H1 (cell line): Measurements from ENCODE around the gene COPS6. TPM values are rescaled to one million over a fixed set of nuclear protein-coding genes. Genes with fewer than 3 reads are reported as not detected.
A peak's percentile ranks its signal among the peaks of the same experiment; 100 is the strongest.

ENCODE experiments used
- CTCF ChIA-PET: fragments of 300-600 bp; sonication (Branson Sonifier 250); formaldehyde crosslinking; loops from one replicate; lab custom pipeline; 2021; ENCODE audit not compliant: partially characterized antibody; lab: Charles Lee
- POLR2A ChIA-PET: fragments of 300-600 bp; sonication (Branson Sonifier 250); formaldehyde crosslinking; loops from one replicate; lab custom pipeline; 2021; ENCODE audit warnings: inconsistent platforms; ENCODE audit not compliant: partially characterized antibody; lab: Charles Lee
- DNase-seq, 2 experiments: peaks; one replicate each; pipeline versions ENCODE4 v3.0.0 to v3.0.0-alpha.2; 2010 to 2022; ENCODE audit warnings: low spot score in 2 of 2, low read depth in 1 of 2, mixed read lengths in 1 of 2
- FAIRE-seq: peaks from 2 replicates; lab custom pipeline; 2011; peaks lifted over from hg19 to GRCh38; lab: Jason Lieb, UNC
- H2AFZ ChIP-seq: 2 replicates; pipeline ENCODE4 v1.8.1; 2012; ENCODE audit warnings: low read length, inconsistent platforms
- H2AK5ac ChIP-seq: 2 replicates; pipeline ENCODE4 v1.6.1; 2013; ENCODE audit warnings: low read depth, low read length
- H2BK120ac ChIP-seq: replicated peaks from 2 replicates; pipeline ENCODE3; 2013; ENCODE audit warnings: low read depth, low read length, inconsistent platforms
- H2BK12ac ChIP-seq: 2 replicates; pipeline ENCODE4 v1.6.1; 2013; ENCODE audit warnings: low read depth, low read length
- H2BK15ac ChIP-seq: 2 replicates; pipeline ENCODE4 v1.6.1; 2013; ENCODE audit warnings: low read length
- H2BK20ac ChIP-seq: 2 replicates; pipeline ENCODE4 v1.6.1; 2013; ENCODE audit warnings: low read length
- H2BK5ac ChIP-seq: 2 replicates; pipeline ENCODE4 v1.6.1; 2013; ENCODE audit warnings: low read depth, low read length
- H3K14ac ChIP-seq: 2 replicates; pipeline ENCODE4 v1.6.1; 2013; ENCODE audit warnings: inconsistent platforms; ENCODE audit not compliant: insufficient read length
- H3K18ac ChIP-seq: 2 replicates; pipeline ENCODE4 v1.6.1; 2013; ENCODE audit warnings: low read length; ENCODE audit errors: extremely low read depth
- H3K23ac ChIP-seq: 2 replicates; pipeline ENCODE4 v1.6.1; 2013; ENCODE audit warnings: inconsistent platforms; ENCODE audit not compliant: insufficient read length
- H3K23me2 ChIP-seq: 2 replicates; pipeline ENCODE4 v1.6.1; 2013; ENCODE audit warnings: low read depth, low read length
- H3K27ac ChIP-seq: 2 replicates; pipeline ENCODE4 v1.6.1; 2011; ENCODE audit warnings: low read depth, low read length, inconsistent platforms
- H3K27me3 ChIP-seq, 4 experiments: replicated peaks in 1 of 4; 1 replicate in 1 of 4; 2 replicates in 3 of 4; pipeline versions ENCODE4 v1.6.1 to v1.8.1; 2011 to 2013; ENCODE audit warnings: low read length in 3 of 4, mild to moderate bottlenecking in 3 of 4, inconsistent platforms in 2 of 4, mixed read lengths in 2 of 4, moderate library complexity in 1 of 4; ENCODE audit not compliant: control insufficient read depth in 3 of 4, insufficient read depth in 3 of 4; ENCODE audit errors: extremely low read depth in 1 of 4
- H3K36me3 ChIP-seq, 4 experiments: 2 replicates each; pipeline versions ENCODE4 v1.6.1 to v1.8.1; 2011 to 2013; ENCODE audit warnings: mild to moderate bottlenecking in 4 of 4, low read length in 3 of 4, moderate library complexity in 2 of 4, control low read depth in 1 of 4, inconsistent platforms in 1 of 4; ENCODE audit not compliant: insufficient read depth in 4 of 4, control insufficient read depth in 2 of 4
- H3K4ac ChIP-seq: replicated peaks from 2 replicates; pipeline ENCODE3; 2013; ENCODE audit warnings: low read length, low read depth, mixed read lengths, inconsistent platforms; ENCODE audit not compliant: insufficient read length
- H3K4me1 ChIP-seq, 4 experiments: replicated peaks in 1 of 4; 1 replicate in 1 of 4; 2 replicates in 3 of 4; pipeline versions ENCODE4 v1.6.1 to v1.8.1; 2011 to 2013; ENCODE audit warnings: low read length in 3 of 4, inconsistent platforms in 2 of 4, mixed read lengths in 1 of 4; ENCODE audit not compliant: insufficient read depth in 4 of 4, control insufficient read depth in 3 of 4
- H3K4me2 ChIP-seq, 2 experiments: 2 replicates each; pipeline versions ENCODE4 v1.6.1 to v1.8.1; 2011 to 2013; ENCODE audit warnings: low read depth in 2 of 2, low read length in 2 of 2, control low read depth in 1 of 2, inconsistent platforms in 1 of 2, mild to moderate bottlenecking in 1 of 2; ENCODE audit not compliant: insufficient read depth in 1 of 2
- H3K4me3 ChIP-seq, 4 experiments: fragments of 200-600, 300-600 bp in 1 of 4; sonication (generic), shearing (Covaris generic), sonication (Bioruptor Twin) in 1 of 4; 2 replicates each; pipeline versions ENCODE4 v1.5.1 to v1.8.1; 2011 to 2016; ENCODE audit warnings: low read length in 4 of 4, low read depth in 3 of 4, control low read depth in 2 of 4, inconsistent platforms in 2 of 4, mild to moderate bottlenecking in 2 of 4, mixed read lengths in 1 of 4, moderate library complexity in 1 of 4; ENCODE audit not compliant: insufficient read depth in 2 of 4; ENCODE audit errors: extremely low read depth in 1 of 4
- H3K56ac ChIP-seq: replicated peaks from 2 replicates; pipeline ENCODE3; 2013; ENCODE audit warnings: low read depth, mild to moderate bottlenecking, mixed read lengths, low read length, inconsistent platforms; ENCODE audit not compliant: insufficient read length
- H3K79me1 ChIP-seq: 2 replicates; pipeline ENCODE4 v1.6.1; 2013; ENCODE audit warnings: low read depth, low read length, control low read depth
- H3K79me2 ChIP-seq, 2 experiments: 2 replicates each; pipeline versions ENCODE4 v1.6.1 to v1.8.1; 2012 to 2013; ENCODE audit warnings: low read length in 2 of 2, mild to moderate bottlenecking in 2 of 2, inconsistent platforms in 1 of 2; ENCODE audit not compliant: insufficient read depth in 2 of 2, control insufficient read depth in 1 of 2
- H3K9ac ChIP-seq, 4 experiments: replicated peaks in 1 of 4; 1 replicate in 1 of 4; 2 replicates in 3 of 4; pipeline versions ENCODE4 v1.6.1 to v1.8.1; 2011 to 2013; ENCODE audit warnings: low read depth in 3 of 4, low read length in 3 of 4, control low read depth in 2 of 4, mild to moderate bottlenecking in 2 of 4, moderate library complexity in 2 of 4, inconsistent platforms in 1 of 4; ENCODE audit errors: extremely low read depth in 1 of 4
- H3K9me3 ChIP-seq, 2 experiments: 2 replicates each; pipeline versions ENCODE4 v1.6.1 to v1.8.1; 2012 to 2013; ENCODE audit warnings: mild to moderate bottlenecking in 2 of 2, moderate library complexity in 2 of 2, control low read depth in 1 of 2, inconsistent platforms in 1 of 2, low read depth in 1 of 2, low read length in 1 of 2, mixed read lengths in 1 of 2; ENCODE audit not compliant: insufficient read depth in 2 of 2
- H4K20me1 ChIP-seq, 2 experiments: replicated peaks in 1 of 2; 2 replicates each; pipeline versions ENCODE3 to v1.8.1; 2011 to 2013; ENCODE audit warnings: inconsistent platforms in 2 of 2, low read length in 2 of 2, mild to moderate bottlenecking in 1 of 2; ENCODE audit not compliant: insufficient read depth in 2 of 2, control insufficient read depth in 1 of 2
- H4K5ac ChIP-seq: 2 replicates; pipeline ENCODE4 v1.6.1; 2013; ENCODE audit warnings: low read length, low read depth, mixed read lengths, inconsistent platforms; ENCODE audit not compliant: insufficient read length
- H4K8ac ChIP-seq: 2 replicates; pipeline ENCODE4 v1.8.0; 2013; ENCODE audit warnings: mild to moderate bottlenecking, moderate library complexity, low read length, inconsistent platforms; ENCODE audit not compliant: insufficient read depth; ENCODE audit errors: extremely low read depth
- H4K91ac ChIP-seq: replicated peaks from 2 replicates; pipeline ENCODE3; 2013; ENCODE audit warnings: low read length, mixed read lengths, inconsistent platforms; ENCODE audit not compliant: insufficient read length
- CBX8 ChIP-seq: fragments of 300-800, 300-1000 bp; sonication (generic); IDR thresholded peaks from 2 replicates; pipeline ENCODE4 v1.7.1; 2016; ENCODE audit warnings: low read depth, low read length, borderline replicate concordance
- CTBP2 ChIP-seq: IDR thresholded peaks from 2 replicates; pipeline ENCODE4 v1.7.0; 2011; ENCODE audit warnings: borderline replicate concordance, mild to moderate bottlenecking, moderate library complexity, mixed read lengths, low read length; ENCODE audit not compliant: insufficient read depth, insufficient read length
- EZH2 ChIP-seq: fragments of 200-600 bp; sonication (generic); IDR thresholded peaks from 2 replicates; pipeline ENCODE4 v1.7.1; 2012; ENCODE audit warnings: low read depth, mild to moderate bottlenecking, moderate library complexity, low read length, inconsistent platforms; ENCODE audit not compliant: severe bottlenecking
- KDM1A ChIP-seq: fragments of 200-600, 300-600 bp; sonication (generic); IDR thresholded peaks from 2 replicates; pipeline ENCODE4 v1.7.1; 2016; ENCODE audit warnings: mild to moderate bottlenecking, low read length, borderline replicate concordance
- POLR2A ChIP-seq, 2 experiments: IDR thresholded peaks; 1 replicate in 1 of 2; 2 replicates in 1 of 2; pipeline ENCODE4 v1.6.1; 2011; ENCODE audit warnings: low read depth in 2 of 2, low read length in 2 of 2, mild to moderate bottlenecking in 2 of 2; ENCODE audit errors: control extremely low read depth in 1 of 2
- POLR2AphosphoS5 ChIP-seq: IDR thresholded peaks from 2 replicates; pipeline ENCODE4 v1.6.1; 2011; ENCODE audit warnings: low read depth, low read length
- SIX5 ChIP-seq: IDR thresholded peaks from 2 replicates; pipeline ENCODE4 v1.6.1; 2011; ENCODE audit warnings: mild to moderate bottlenecking, low read depth, low read length
- SP1 ChIP-seq: IDR thresholded peaks from 2 replicates; pipeline ENCODE4 v1.6.1; 2011; ENCODE audit warnings: low read depth, low read length
- SUZ12 ChIP-seq: fragments of 200-600 bp; sonication (generic); IDR thresholded peaks from 2 replicates; pipeline ENCODE4 v1.6.1; 2012; ENCODE audit warnings: mild to moderate bottlenecking, inconsistent platforms, low read length, moderate library complexity, mixed read lengths
- ZNF274 ChIP-seq: IDR thresholded peaks from 2 replicates; pipeline ENCODE4 v1.7.0; 2012; ENCODE audit warnings: low read length, borderline replicate concordance; ENCODE audit errors: extremely low read depth
- WGBS, 2 experiments: shearing (Covaris generic) in 1 of 2; methylation state at CpG; one replicate each; pipeline versions ENCODE4 v1.1.6 to v1.1.7; 2013 to 2015; ENCODE audit warnings: low lambda C conversion rate in 2 of 2, mixed read lengths in 2 of 2, inconsistent platforms in 1 of 2, low coverage in 1 of 2, missing lambda C conversion rate in 1 of 2; ENCODE audit not compliant: insufficient replicate concordance in 2 of 2, insufficient coverage in 1 of 2, insufficient read length in 1 of 2; ENCODE audit errors: extremely low coverage in 1 of 2, missing lambda C conversion rate in 1 of 2; 5-methylcytosine and 5-hydroxymethylcytosine counted together
- polyA plus RNA-seq, 7 experiments: library from polyadenylated mRNA; depleted of rRNA in 3 of 7; stranded (reverse) in 5 of 7; unstranded in 2 of 7; fragments of >200 nt in 5 of 7; fragments of 200-250 nt in 2 of 7; gene quantifications; 1 replicate in 5 of 7; 2 replicates in 1 of 7; 4 replicates in 1 of 7; pipeline versions ENCODE4 v1.2.1 to v1.2.3, GENCODE V29; 2011 to 2013; ENCODE audit warnings: missing spikeins in 2 of 7, mixed read lengths in 2 of 7
- total RNA-seq: library from RNA; stranded (reverse); fragmentation: NEBNext Ultra II Directional; extraction: Animal tissue kit (Norgen Biotek cat#: 25700); gene quantifications from 2 replicates; pipeline ENCODE4 v1.2.1, GENCODE V29; 2021
- TF ChIP-seq, protein P1 (sequence below): IDR thresholded peaks from 2 replicates; pipeline ENCODE4 v1.6.1; 2011; ENCODE audit warnings: low read length, improper control_type of control experiment
- TF ChIP-seq, protein P2 (sequence below): IDR thresholded peaks from 2 replicates; pipeline ENCODE4 v1.6.1; 2012; ENCODE audit warnings: inconsistent platforms

COPS6 gene
- total and polyA plus RNA-seq, 2 of the 8 experiments (the other 6 are each of a cell fraction or from before 2014, with no cell fraction given) = 127 to 225 TPM

DNA sequence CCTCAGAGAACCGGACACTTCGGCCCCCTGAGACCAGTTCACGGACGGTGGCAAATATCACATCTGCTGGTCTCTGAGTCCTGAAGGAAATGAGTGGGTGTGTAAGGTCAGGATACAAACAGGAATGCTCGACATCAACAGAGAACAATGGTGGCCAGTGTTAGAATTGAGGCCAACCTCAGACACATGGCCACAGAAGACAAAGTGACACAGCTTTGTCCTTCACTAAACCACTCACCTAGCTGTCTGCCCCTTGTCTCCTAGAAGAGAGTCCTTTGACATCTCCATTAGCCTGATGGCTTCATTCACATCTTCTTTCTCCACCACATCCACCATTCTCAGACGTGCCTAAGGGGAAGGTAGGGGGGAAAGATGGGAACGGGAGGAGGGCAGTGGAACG lies 4.3 kb downstream of the COPS6 start:
- 94% methylated on average over 8 of the region's 8 CpGs; no CpG with 5 or more reads in 1 of the 2 experiments for WGBS, 2 experiments
- Histone ChIP-seq H2BK20ac (no peak overlapping the region), H3K9me3 (no peaks in the 10 kb centered on the region), H3K23ac (no peak overlapping the region), H3K79me1 (peaks cover 13% of the 10 kb centered on the region), H3K79me2 (peaks cover 0 to 25% of the 10 kb centered on the region in 2 experiments; a peak in 3 of 4 replicates), H2BK120ac (no peak overlapping the region), H2BK15ac (no peak overlapping the region), H3K18ac (no peak overlapping the region), H3K14ac (no peak overlapping the region), H4K91ac (no peak overlapping the region), H3K4ac (no peak overlapping the region), H4K20me1 (peaks cover 24 to 33% of the 10 kb centered on the region in 2 experiments), H3K36me3 (peaks cover 66 to 77% (median 70%) of the 10 kb centered on the region in 4 experiments), H3K27me3 (no peaks in the 10 kb centered on the region), H3K27ac (no peak overlapping the region), H3K23me2 (peaks cover 4% of the 10 kb centered on the region; the same call in 1 of the 2 replicates), H2BK12ac (no peak overlapping the region), H3K4me1 (no peaks in the 10 kb centered on the region; a peak in 1 of 7 replicates), H3K9ac (no peak overlapping the region), H4K8ac (no peak overlapping the region), H2AFZ (no peak overlapping the region), H3K56ac (no peak overlapping the region), H2AK5ac (no peak overlapping the region), H2BK5ac (no peak overlapping the region; the same call in 1 of the 2 replicates), H4K5ac (no peak overlapping the region), H3K4me3 (no peak overlapping the region), H3K4me2 (no peak overlapping the region)
- no peak for DNase-seq
- ChIA-PET CTCF (interaction anchor here (1.3 kb wide), 1 partner anchor 30 kb away, joined by 4 read pairs; no protein-coding TSS in a partner anchor), POLR2A (interaction anchor here (0.9 to 19.5 kb wide), 16 partner anchors 9 to 401 kb away, joined by 3 to 722 read pairs (median 4); partner anchors contain the start of genes AP4M1, COPS6, LAMTOR4 and MCM7)
- no peak for FAIRE-seq
- no peak for TF ChIP-seq SUZ12
- TF ChIP-seq, protein P1, sequence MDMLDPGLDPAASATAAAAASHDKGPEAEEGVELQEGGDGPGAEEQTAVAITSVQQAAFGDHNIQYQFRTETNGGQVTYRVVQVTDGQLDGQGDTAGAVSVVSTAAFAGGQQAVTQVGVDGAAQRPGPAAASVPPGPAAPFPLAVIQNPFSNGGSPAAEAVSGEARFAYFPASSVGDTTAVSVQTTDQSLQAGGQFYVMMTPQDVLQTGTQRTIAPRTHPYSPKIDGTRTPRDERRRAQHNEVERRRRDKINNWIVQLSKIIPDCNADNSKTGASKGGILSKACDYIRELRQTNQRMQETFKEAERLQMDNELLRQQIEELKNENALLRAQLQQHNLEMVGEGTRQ = no peak
- TF ChIP-seq KDM1A = no peak
- TF ChIP-seq EZH2 = no peak
- 0 out of 2 replicates have a peak, but pooled peaks have one; percentile 10 for TF ChIP-seq SP1
- no peak for TF ChIP-seq CBX8
- peak; percentile 84 for TF ChIP-seq POLR2AphosphoS5
- no peak for TF ChIP-seq CTBP2
- TF ChIP-seq ZNF274 = no peak
- TF ChIP-seq POLR2A (IDR thresholded peaks at IDR 0.05; ENCODE audit: control extremely low read depth in 1 of 2, low read depth in 2 of 2, low read length in 2 of 2) = peak; percentile 57 to 80
- no peak for TF ChIP-seq SIX5
- TF ChIP-seq, protein P2, sequence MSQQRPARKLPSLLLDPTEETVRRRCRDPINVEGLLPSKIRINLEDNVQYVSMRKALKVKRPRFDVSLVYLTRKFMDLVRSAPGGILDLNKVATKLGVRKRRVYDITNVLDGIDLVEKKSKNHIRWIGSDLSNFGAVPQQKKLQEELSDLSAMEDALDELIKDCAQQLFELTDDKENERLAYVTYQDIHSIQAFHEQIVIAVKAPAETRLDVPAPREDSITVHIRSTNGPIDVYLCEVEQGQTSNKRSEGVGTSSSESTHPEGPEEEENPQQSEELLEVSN = no peak
